Activated CD8-positive, alpha-beta memory T cell treated with anti-CD3 and anti-CD28 coated beads for 48 hours (primary cell): Measurements from ENCODE around the gene RAB7B.

Source experiments
- DNase-seq, 3 experiments: peaks; one replicate each; pipeline ENCODE4 v3.0.0-alpha.2; 2020; ENCODE audit warnings: low read depth in 2 of 3, low spot score in 2 of 3

RAB7B gene

DNA sequence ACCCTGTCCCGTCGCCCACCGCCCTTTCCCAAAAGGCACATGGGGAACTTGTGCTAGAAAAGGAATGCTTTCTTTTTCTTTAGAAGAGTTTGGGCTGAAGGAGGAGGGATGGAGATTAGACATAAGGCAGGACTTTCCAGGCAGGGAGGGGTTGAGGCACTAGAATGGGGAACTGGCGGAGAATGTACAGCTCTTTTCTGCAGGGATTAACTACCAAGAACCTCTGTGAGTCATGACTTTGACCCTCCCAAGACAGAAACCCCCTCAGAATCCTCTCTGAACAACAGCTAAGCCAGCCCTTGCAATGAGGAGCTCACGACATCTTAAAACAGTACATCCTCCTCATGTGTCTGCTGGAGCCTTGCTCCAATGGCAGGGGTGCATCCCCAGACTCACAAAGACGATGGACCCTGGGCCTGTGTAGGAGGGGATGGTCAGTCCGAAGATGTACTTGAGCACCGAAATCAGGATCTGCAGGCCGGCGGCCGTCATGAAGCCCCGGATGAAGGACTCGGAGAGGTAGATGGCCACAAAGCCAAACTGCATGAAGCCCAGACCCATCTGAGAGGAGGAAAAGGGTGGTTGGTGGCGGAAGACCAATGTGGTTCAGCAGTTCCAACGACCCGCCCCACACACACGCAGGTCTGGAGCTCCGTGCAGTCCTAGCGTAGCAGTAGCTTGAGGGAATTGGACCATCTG lies 73.5 kb downstream of the RAB7B start:
- no peak for DNase-seq

DNA sequence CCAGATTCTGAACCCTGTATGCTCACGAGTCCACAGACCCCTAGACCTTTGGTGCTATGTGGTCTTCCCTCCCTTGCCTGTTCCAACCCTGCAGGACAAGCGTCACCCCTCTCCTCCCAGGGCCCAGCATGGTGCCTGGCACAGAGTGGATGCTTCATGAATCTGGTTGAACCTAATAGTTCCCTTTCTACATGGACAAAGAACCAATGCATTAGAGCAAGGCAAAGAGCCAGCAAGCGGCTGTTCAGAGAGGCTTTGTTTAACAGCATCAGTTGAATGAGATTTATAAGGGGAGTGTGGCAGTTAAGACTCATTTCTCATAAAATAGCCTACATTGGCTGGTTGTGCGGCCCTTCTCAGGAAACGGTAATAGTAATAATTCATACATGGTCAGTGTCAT lies 74.9 kb downstream of the RAB7B start:
- no peak for DNase-seq

DNA sequence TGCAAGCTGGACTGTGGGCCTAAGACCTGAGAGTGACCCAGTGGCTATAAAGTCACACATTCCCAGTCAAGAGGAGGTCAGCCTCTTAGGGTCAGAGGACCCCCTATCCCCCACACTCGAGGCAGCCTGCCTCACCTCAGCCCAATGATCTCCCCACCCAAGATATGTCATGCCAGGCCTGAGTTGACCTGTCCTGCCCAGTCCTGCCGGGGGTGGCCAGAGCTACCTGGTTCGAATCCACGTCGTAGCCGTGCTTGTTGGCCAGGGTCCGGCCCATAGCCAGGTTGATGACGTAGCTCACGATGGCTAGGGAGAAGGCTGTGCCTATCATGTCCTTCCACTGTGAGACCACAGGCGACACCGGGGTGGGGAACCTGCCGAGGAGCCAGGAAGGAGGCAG lies 75.5 kb downstream of the RAB7B start:
- no peak for DNase-seq

DNA sequence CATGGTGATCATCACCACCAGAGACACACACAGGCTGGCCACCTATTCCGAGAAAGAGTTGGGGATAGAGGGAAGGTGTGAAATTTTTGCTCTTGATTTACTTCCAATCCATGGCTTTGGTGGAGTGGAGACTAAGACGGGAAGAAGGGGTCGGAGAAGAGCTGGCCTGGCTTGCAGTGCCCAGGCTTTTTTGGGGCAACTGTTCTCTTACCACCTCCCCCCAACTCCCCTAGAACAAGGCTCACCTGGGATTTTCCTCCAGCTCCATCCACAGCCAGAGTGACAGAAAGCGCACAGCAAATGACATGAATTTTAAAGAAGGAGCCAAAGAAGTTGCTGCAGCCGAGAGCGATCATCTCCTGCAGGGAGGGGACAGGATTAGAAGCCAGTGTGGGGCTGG lies 75.9 kb downstream of the RAB7B start:
- DNase-seq: no peak
